NCI-H2171 treated with DMSO at 0.1 percent for 48 hours (cell line): ENCODE results near the gene ITFG1.

Source experiments
- DNase-seq: peaks from one replicate; lab custom pipeline; 2025; lab: John Stamatoyannopoulos, UW

The ITFG1 gene

GRCh38 chr16:47460711-47461597 is at the start of gene ITFG1, which contains the start of gene PHKB:
TSS of gene ITFG1 (minus strand) at chr16:47461063. CDS start at chr16:47461045, 18 bp downstream.
TSS of gene PHKB (plus strand) at chr16:47461331. CDS start at chr16:47461351, 20 bp downstream.
- peak; percentile 95 for DNase-seq

GRCh38 chr16:47507701-47508100 is 46.8 kb upstream of the ITFG1 start:
- DNase-seq: no peak

GRCh38 chr16:47506800-47507199 is 45.9 kb upstream of the ITFG1 start:
- no peak for DNase-seq

- no peak for DNase-seq
Observed at GRCh38 chr16:47504599-47504998, 43.7 kb upstream of the ITFG1 start.

- DNase-seq: no peak
Observed at GRCh38 chr16:47503936-47504335, 43.1 kb upstream of the ITFG1 start.

- no peak for DNase-seq
Observed at GRCh38 chr16:47499700-47500264, 38.9 kb upstream of the ITFG1 start.

- DNase-seq: no peak
Observed at GRCh38 chr16:47499080-47499699, 38.3 kb upstream of the ITFG1 start.

GRCh38 chr16:47493381-47494337 is 32.8 kb upstream of the ITFG1 start:
- no peak for DNase-seq

- peak; percentile 40 for DNase-seq
Observed at GRCh38 chr16:47492428-47493377, 31.8 kb upstream of the ITFG1 start.

GRCh38 chr16:47492036-47492427 is 31.2 kb upstream of the ITFG1 start:
- no peak for DNase-seq

- no peak for DNase-seq
Observed at GRCh38 chr16:47490471-47490870, 29.6 kb upstream of the ITFG1 start.

- no peak for DNase-seq
Observed at GRCh38 chr16:47488051-47488450, 27.2 kb upstream of the ITFG1 start.

GRCh38 chr16:47486856-47487255 is 26.0 kb upstream of the ITFG1 start:
- DNase-seq: no peak

GRCh38 chr16:47483616-47484015 is 22.8 kb upstream of the ITFG1 start:
- no peak for DNase-seq

- DNase-seq: no peak
Observed at GRCh38 chr16:47481698-47482374, 21.0 kb upstream of the ITFG1 start.

- no peak for DNase-seq
Observed at GRCh38 chr16:47480410-47480809, 19.5 kb upstream of the ITFG1 start.

GRCh38 chr16:47477679-47478078 is 16.8 kb upstream of the ITFG1 start:
- DNase-seq: no peak

GRCh38 chr16:47476654-47477345 is 15.9 kb upstream of the ITFG1 start:
- DNase-seq: no peak

GRCh38 chr16:47475786-47476185 is 14.9 kb upstream of the ITFG1 start:
- DNase-seq: no peak
